Amygdala (tissue), 56 donors: ENCODE results near the gene UPF2.

Source experiments
- DNase-seq, 56 donors: peaks; one replicate each; lab custom pipeline; 2025; lab: John Stamatoyannopoulos, UW

The UPF2 gene

DNA sequence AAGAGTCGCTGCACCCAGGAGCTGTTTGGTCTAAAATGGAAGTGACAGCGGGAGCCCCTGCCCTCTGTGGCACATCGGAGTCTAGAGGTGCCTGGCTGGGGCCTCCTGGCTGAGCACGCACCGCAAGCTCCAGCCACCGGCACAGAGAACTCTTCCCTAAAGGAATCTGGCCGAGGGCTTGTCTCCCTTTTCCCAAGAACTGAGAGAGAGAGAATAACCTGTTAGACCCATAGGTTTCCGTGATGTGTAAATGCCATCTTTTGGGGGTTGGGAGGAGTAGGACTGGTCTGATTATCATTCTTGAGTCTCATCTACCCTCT lies 172.2 kb downstream of the UPF2 start:
- DNase-seq, result no peak
